IMR-90 (cell line): Measurements from ENCODE around the gene HNRNPM. TPM values are rescaled to one million over a fixed set of nuclear protein-coding genes. Genes with fewer than 3 reads are reported as not detected.

Experiments used
- BHLHE40 ChIP-seq: fragments of 150-350 bp; IDR thresholded peaks from 2 replicates; pipeline ENCODE4 v1.6.1; 2016; ENCODE audit warnings: mild to moderate bottlenecking, low read depth, low read length
- MAFK ChIP-seq: IDR thresholded peaks from 2 replicates; pipeline ENCODE4 v1.6.1; 2012; ENCODE audit warnings: low read depth, low read length, improper control_type of control experiment
- MAZ ChIP-seq: IDR thresholded peaks from 2 replicates; pipeline ENCODE4 v1.6.1; 2012; ENCODE audit warnings: low read depth, mild to moderate bottlenecking, low read length, improper control_type of control experiment, moderate library complexity, borderline replicate concordance
- MXI1 ChIP-seq: IDR thresholded peaks from 2 replicates; pipeline ENCODE4 v1.6.1; 2012; ENCODE audit warnings: low read depth, mild to moderate bottlenecking, low read length, moderate library complexity, borderline replicate concordance
- polyA plus RNA-seq, 3 experiments: library from polyadenylated mRNA; depleted of rRNA; stranded (reverse); fragments of >200 nt; gene quantifications; 2 replicates each; pipeline ENCODE4 v1.2.3, GENCODE V29; 2012; ENCODE audit warnings: low replicate concordance in 1 of 3
- total RNA-seq: library from RNA; depleted of rRNA; stranded (reverse); fragments of >200 nt; gene quantifications from 2 replicates; pipeline ENCODE4 v1.2.3, GENCODE V29; 2012

Gene HNRNPM
- total and polyA plus RNA-seq, 2 of the 4 experiments (the other 2 are of a cell fraction), result 75.6 to 197 TPM

- TF ChIP-seq BHLHE40 (no peak), MAZ (no peak), MAFK (no peak), MXI1 (no peak)
Observed at GRCh38 chr19:8469613-8470368, 25.0 kb downstream of the HNRNPM start (continued).
